Lower leg skin (tissue), 3 donors: ENCODE results near the gene PLEKHG2.

Experiments used
- POLR2A ChIP-seq, 2 donors: fragments of 450-650 bp; IDR thresholded peaks; one replicate each; pipeline ENCODE4 v1.6.1; 2016 to 2017; ENCODE audit warnings: antibody characterized with exemption in 2 of 2, mild to moderate bottlenecking in 1 of 2, moderate library complexity in 1 of 2
- TF ChIP-seq, protein P1 (sequence below), 3 donors: fragments of 450-650 bp; IDR thresholded peaks; one replicate each; pipeline ENCODE4 v1.5.1; 2016; ENCODE audit warnings: antibody characterized with exemption in 3 of 3, mild to moderate bottlenecking in 3 of 3, moderate library complexity in 2 of 3

DNA sequence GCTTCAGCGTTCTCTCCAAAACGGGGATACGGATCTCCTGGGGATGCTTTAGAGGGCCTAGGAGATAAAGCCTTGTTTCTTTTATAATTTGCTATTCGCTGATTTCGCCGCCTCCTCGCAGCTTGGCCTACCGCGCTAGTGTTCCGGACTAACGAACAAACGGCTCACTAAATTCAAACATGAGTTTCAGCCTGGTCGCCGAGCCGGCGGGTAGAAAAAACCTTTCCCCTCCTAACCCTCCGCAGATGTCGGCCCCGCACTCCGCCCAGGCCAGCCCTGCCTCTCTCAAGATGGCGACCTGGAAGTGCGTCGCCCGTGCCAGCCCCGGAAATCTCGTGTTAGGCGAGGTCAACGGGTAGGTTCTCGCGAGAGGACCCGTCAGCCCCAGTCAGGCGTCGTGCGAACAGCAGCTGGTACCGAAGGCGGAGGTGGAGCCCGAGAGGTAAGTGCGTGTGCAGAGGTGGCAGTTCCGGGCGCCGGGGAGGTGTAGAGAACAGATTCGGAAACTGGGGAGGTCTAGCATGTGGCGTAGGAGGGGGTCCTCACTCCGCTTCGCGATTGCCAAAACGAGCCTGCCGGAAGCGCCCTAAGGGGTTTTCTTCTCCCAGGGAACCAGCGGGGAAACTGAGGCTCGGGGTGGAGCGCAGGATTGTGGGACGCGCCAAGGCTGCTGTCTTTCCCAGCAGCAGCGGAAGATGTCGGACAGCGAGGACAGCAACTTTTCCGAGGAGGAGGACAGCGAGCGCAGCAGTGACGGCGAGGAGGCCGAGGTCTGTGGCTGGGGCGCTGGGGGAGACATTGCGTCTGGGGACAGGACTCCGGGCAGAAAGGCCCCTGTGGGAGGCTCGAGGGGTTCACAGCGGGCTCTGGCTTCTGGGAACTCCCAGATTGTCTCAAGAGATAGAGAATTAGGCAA is 33.0 kb downstream of the PLEKHG2 start, which contains the start of gene SUPT5H:
- TF ChIP-seq, protein P1, sequence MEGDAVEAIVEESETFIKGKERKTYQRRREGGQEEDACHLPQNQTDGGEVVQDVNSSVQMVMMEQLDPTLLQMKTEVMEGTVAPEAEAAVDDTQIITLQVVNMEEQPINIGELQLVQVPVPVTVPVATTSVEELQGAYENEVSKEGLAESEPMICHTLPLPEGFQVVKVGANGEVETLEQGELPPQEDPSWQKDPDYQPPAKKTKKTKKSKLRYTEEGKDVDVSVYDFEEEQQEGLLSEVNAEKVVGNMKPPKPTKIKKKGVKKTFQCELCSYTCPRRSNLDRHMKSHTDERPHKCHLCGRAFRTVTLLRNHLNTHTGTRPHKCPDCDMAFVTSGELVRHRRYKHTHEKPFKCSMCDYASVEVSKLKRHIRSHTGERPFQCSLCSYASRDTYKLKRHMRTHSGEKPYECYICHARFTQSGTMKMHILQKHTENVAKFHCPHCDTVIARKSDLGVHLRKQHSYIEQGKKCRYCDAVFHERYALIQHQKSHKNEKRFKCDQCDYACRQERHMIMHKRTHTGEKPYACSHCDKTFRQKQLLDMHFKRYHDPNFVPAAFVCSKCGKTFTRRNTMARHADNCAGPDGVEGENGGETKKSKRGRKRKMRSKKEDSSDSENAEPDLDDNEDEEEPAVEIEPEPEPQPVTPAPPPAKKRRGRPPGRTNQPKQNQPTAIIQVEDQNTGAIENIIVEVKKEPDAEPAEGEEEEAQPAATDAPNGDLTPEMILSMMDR (IDR thresholded peaks at IDR 0.05) = no peak
- TF ChIP-seq POLR2A (IDR thresholded peaks at IDR 0.05) = peak in 1 of 2 donors; percentile 61
